Transverse colon (tissue), 3 donors: ENCODE measurements around the gene GNB1.

Source experiments
- EP300 ChIP-seq: sonication (generic); formaldehyde crosslinking; IDR thresholded peaks from one replicate; pipeline ENCODE4 v1.6.1; 2017; ENCODE audit warnings: antibody characterized with exemption, low read depth
- POLR2A ChIP-seq: fragments of 450-650 bp; IDR thresholded peaks from one replicate; pipeline ENCODE4 v1.6.1; 2016; ENCODE audit warnings: antibody characterized with exemption, mild to moderate bottlenecking, moderate library complexity
- TF ChIP-seq, protein P1 (sequence below), 5 experiments: fragments of 200-600 bp in 3 of 5; fragments of 450-650 bp in 2 of 5; sonication (generic) in 3 of 5; IDR thresholded peaks; 1 replicate in 2 of 5; 2 replicates in 3 of 5; pipeline ENCODE4 v1.5.1; 2016 to 2017; ENCODE audit warnings: antibody characterized with exemption in 5 of 5, inconsistent platforms in 3 of 5, mild to moderate bottlenecking in 2 of 5, moderate library complexity in 1 of 5

DNA sequence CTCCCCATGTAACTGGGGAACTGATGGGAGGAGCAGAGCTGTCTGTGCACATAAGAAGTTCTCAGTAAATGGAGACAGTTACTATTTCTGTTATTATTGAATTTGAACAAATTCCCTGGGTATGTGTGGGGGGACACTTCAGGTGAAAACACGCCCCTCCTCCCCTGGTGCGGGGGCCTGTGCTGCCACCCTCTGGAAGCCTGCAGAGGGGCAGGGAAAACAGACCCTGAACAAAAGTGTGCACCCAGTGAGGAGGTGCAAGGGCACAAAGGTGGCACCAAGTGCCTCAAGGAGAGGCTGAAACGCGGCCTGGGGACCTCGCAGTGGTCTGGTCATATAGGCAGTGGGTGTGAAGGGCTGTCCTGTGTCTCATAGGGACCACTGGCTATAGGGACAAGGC is 94.4 kb downstream of the GNB1 start:
- TF ChIP-seq, protein P1, sequence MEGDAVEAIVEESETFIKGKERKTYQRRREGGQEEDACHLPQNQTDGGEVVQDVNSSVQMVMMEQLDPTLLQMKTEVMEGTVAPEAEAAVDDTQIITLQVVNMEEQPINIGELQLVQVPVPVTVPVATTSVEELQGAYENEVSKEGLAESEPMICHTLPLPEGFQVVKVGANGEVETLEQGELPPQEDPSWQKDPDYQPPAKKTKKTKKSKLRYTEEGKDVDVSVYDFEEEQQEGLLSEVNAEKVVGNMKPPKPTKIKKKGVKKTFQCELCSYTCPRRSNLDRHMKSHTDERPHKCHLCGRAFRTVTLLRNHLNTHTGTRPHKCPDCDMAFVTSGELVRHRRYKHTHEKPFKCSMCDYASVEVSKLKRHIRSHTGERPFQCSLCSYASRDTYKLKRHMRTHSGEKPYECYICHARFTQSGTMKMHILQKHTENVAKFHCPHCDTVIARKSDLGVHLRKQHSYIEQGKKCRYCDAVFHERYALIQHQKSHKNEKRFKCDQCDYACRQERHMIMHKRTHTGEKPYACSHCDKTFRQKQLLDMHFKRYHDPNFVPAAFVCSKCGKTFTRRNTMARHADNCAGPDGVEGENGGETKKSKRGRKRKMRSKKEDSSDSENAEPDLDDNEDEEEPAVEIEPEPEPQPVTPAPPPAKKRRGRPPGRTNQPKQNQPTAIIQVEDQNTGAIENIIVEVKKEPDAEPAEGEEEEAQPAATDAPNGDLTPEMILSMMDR (IDR thresholded peaks at IDR 0.05): peak in 2 of 5 experiments; percentile 11 to 13
- TF ChIP-seq POLR2A: no peak
- TF ChIP-seq EP300: no peak
